ENCODE results near the gene SLC25A48.

GRCh38 chr5:135846311-135846710 lies 11.8 kb downstream of the SLC25A48 start:
- no peak for TF ChIP-seq EZH2 (IDR thresholded peaks at IDR 0.05; ENCODE audit: low read depth)
- TF ChIP-seq, protein P1, sequence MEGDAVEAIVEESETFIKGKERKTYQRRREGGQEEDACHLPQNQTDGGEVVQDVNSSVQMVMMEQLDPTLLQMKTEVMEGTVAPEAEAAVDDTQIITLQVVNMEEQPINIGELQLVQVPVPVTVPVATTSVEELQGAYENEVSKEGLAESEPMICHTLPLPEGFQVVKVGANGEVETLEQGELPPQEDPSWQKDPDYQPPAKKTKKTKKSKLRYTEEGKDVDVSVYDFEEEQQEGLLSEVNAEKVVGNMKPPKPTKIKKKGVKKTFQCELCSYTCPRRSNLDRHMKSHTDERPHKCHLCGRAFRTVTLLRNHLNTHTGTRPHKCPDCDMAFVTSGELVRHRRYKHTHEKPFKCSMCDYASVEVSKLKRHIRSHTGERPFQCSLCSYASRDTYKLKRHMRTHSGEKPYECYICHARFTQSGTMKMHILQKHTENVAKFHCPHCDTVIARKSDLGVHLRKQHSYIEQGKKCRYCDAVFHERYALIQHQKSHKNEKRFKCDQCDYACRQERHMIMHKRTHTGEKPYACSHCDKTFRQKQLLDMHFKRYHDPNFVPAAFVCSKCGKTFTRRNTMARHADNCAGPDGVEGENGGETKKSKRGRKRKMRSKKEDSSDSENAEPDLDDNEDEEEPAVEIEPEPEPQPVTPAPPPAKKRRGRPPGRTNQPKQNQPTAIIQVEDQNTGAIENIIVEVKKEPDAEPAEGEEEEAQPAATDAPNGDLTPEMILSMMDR (conservative IDR thresholded peaks at IDR 0.05): no peak
